Liver (tissue), 3 donors: ENCODE measurements around the gene SALL3.

Source experiments
- ATF3 ChIP-seq: IDR thresholded peaks from 2 replicates; pipeline ENCODE4 v1.6.1; 2016; ENCODE audit warnings: antibody characterized with exemption
- CTCF ChIP-seq: fragments of 150-350 bp; IDR thresholded peaks from 2 replicates; pipeline ENCODE4 v1.5.1; 2017; ENCODE audit warnings: improper control_type of control experiment, low read depth, low read length; ENCODE audit not compliant: missing input control
- FOXA1 ChIP-seq: IDR thresholded peaks from 2 replicates; pipeline ENCODE4 v1.6.1; 2016; ENCODE audit warnings: antibody characterized with exemption
- GABPA ChIP-seq, 2 donors: IDR thresholded peaks in 1 of 2; conservative IDR thresholded peaks in 1 of 2; 2 replicates each; pipeline ENCODE4 v1.6.1; 2016; ENCODE audit warnings: antibody characterized with exemption in 2 of 2, mild to moderate bottlenecking in 1 of 2, moderate library complexity in 1 of 2
- HNF4G ChIP-seq: IDR thresholded peaks from 2 replicates; pipeline ENCODE4 v1.6.1; 2016; ENCODE audit warnings: antibody characterized with exemption
- JUND ChIP-seq, 2 donors: IDR thresholded peaks; 2 replicates each; pipeline ENCODE4 v1.6.1; 2016; ENCODE audit warnings: antibody characterized with exemption in 2 of 2
- MAX ChIP-seq: IDR thresholded peaks from 2 replicates; pipeline ENCODE4 v1.6.1; 2016; ENCODE audit warnings: antibody characterized with exemption
- RAD21 ChIP-seq, 2 donors: IDR thresholded peaks; 2 replicates each; pipeline ENCODE4 v1.6.1; 2016; ENCODE audit warnings: antibody characterized with exemption in 2 of 2, mild to moderate bottlenecking in 2 of 2
- REST ChIP-seq: IDR thresholded peaks from 2 replicates; pipeline ENCODE4 v1.6.1; 2016; ENCODE audit warnings: antibody characterized with exemption, mild to moderate bottlenecking
- SP1 ChIP-seq: IDR thresholded peaks from 2 replicates; pipeline ENCODE4 v1.6.1; 2018; ENCODE audit warnings: antibody characterized with exemption, mild to moderate bottlenecking
- TAF1 ChIP-seq: conservative IDR thresholded peaks from 2 replicates; pipeline ENCODE4 v1.6.1; 2016; ENCODE audit warnings: antibody characterized with exemption, mild to moderate bottlenecking
- YY1 ChIP-seq: IDR thresholded peaks from 2 replicates; pipeline ENCODE4 v1.6.1; 2016; ENCODE audit warnings: antibody characterized with exemption, mild to moderate bottlenecking
- ZBTB33 ChIP-seq: IDR thresholded peaks from 2 replicates; pipeline ENCODE4 v1.6.1; 2016; ENCODE audit warnings: antibody characterized with exemption
- donor health status: healthy.
- donor health status: healthy.

- no peak for TF ChIP-seq CTCF
- TF ChIP-seq GABPA (IDR thresholded peaks at IDR 0.05 in 1 of 2, conservative IDR thresholded peaks at IDR 0.05 in 1 of 2) = no peak
- TF ChIP-seq TAF1 = no peak
- no peak for TF ChIP-seq ATF3
- no peak for TF ChIP-seq ZBTB33
- no peak for TF ChIP-seq JUND (IDR thresholded peaks at IDR 0.05)
- TF ChIP-seq REST = no peak
- no peak for TF ChIP-seq RAD21 (IDR thresholded peaks at IDR 0.05)
- TF ChIP-seq YY1 = no peak
- TF ChIP-seq SP1 = no peak
- TF ChIP-seq MAX = no peak
- TF ChIP-seq HNF4G = no peak
- no peak for TF ChIP-seq FOXA1
Observed at GRCh38 chr18:79043288-79043687, 63.7 kb downstream of the SALL3 start.
